Bronchial epithelial cell (primary cell): Measurements from ENCODE around the gene SLC35F3. TPM values are rescaled to one million over a fixed set of nuclear protein-coding genes. Genes with fewer than 3 reads are reported as not detected.

Experiments used
- DNase-seq: peaks from one replicate; pipeline ENCODE4 v3.0.0-alpha.2; 2010; ENCODE audit warnings: low read depth
- FAIRE-seq: peaks from 2 replicates; lab custom pipeline; 2011; peaks lifted over from hg19 to GRCh38; lab: Jason Lieb, UNC
- H3K27me3 ChIP-seq: 2 replicates; pipeline ENCODE4 v1.5.1; 2011; ENCODE audit warnings: low read length; ENCODE audit not compliant: control insufficient read depth, insufficient read depth
- H3K36me3 ChIP-seq: 2 replicates; pipeline ENCODE4 v1.5.1; 2011; ENCODE audit warnings: low read length; ENCODE audit not compliant: control insufficient read depth, insufficient read depth
- H3K4me3 ChIP-seq: 2 replicates; pipeline ENCODE4 v1.5.1; 2011; ENCODE audit warnings: mild to moderate bottlenecking, low read depth, low read length, control low read depth
- CTCF ChIP-seq: IDR thresholded peaks from 2 replicates; pipeline ENCODE4 v1.5.1; 2011; ENCODE audit warnings: mild to moderate bottlenecking, moderate library complexity, low read length, control low read depth, inconsistent platforms; ENCODE audit not compliant: insufficient read depth, severe bottlenecking
- total RNA-seq: library from RNA; depleted of rRNA; stranded (reverse); fragments of >200 nt; gene quantifications from 2 replicates; pipeline ENCODE4 v1.2.1, GENCODE V29; 2014

SLC35F3 gene
- total RNA-seq, 1 donor from 2014 or later = 0.79 TPM

- TF ChIP-seq CTCF = no peak
- FAIRE-seq (no peak), DNase-seq (no peak)
- H3K4me3 ChIP-seq = no peak overlapping the region
- H3K27me3 ChIP-seq = no peaks in the 10 kb centered on the region
- H3K36me3 ChIP-seq = no peaks in the 10 kb centered on the region
Measured at GRCh38 chr1:233936842-233937241, 32.4 kb downstream of the SLC35F3 start.

- no peak overlapping the region for H3K4me3 ChIP-seq
- TF ChIP-seq CTCF = no peak
- no peak for FAIRE-seq
- DNase-seq = no peak
- H3K27me3 ChIP-seq = no peaks in the 10 kb centered on the region
- no peaks in the 10 kb centered on the region for H3K36me3 ChIP-seq
Measured at GRCh38 chr1:233938476-233938875, 34.0 kb downstream of the SLC35F3 start.

GRCh38 chr1:233939451-233939850 lies 35.0 kb downstream of the SLC35F3 start:
- no peak for FAIRE-seq
- no peak for DNase-seq
- no peak overlapping the region for H3K4me3 ChIP-seq
- H3K27me3 ChIP-seq = no peaks in the 10 kb centered on the region
- H3K36me3 ChIP-seq = no peaks in the 10 kb centered on the region
- TF ChIP-seq CTCF = no peak

- Histone ChIP-seq H3K4me3 (no peak overlapping the region), H3K36me3 (no peaks in the 10 kb centered on the region), H3K27me3 (no peaks in the 10 kb centered on the region)
- FAIRE-seq (no peak), DNase-seq (no peak)
- no peak for TF ChIP-seq CTCF
Measured at GRCh38 chr1:233940908-233941307, 36.4 kb downstream of the SLC35F3 start.

GRCh38 chr1:233944601-233945000 lies 40.1 kb downstream of the SLC35F3 start:
- no peak overlapping the region for H3K4me3 ChIP-seq
- TF ChIP-seq CTCF = no peak
- FAIRE-seq = no peak
- H3K27me3 ChIP-seq = no peaks in the 10 kb centered on the region
- no peaks in the 10 kb centered on the region for H3K36me3 ChIP-seq
- DNase-seq = no peak

GRCh38 chr1:233945573-233945972 lies 41.1 kb downstream of the SLC35F3 start:
- FAIRE-seq (no peak), DNase-seq (peak; percentile 54)
- H3K36me3 ChIP-seq = no peaks in the 10 kb centered on the region
- no peak for TF ChIP-seq CTCF
- H3K4me3 ChIP-seq = no peak overlapping the region
- no peaks in the 10 kb centered on the region for H3K27me3 ChIP-seq
